ENCODE results near the gene GKN2.
"Not testable (repeated sequence)": the region's sequence is repeated elsewhere in the genome, so short reads cannot be mapped to it uniquely, and the experiment has no call there.

GKN2 gene

DNA sequence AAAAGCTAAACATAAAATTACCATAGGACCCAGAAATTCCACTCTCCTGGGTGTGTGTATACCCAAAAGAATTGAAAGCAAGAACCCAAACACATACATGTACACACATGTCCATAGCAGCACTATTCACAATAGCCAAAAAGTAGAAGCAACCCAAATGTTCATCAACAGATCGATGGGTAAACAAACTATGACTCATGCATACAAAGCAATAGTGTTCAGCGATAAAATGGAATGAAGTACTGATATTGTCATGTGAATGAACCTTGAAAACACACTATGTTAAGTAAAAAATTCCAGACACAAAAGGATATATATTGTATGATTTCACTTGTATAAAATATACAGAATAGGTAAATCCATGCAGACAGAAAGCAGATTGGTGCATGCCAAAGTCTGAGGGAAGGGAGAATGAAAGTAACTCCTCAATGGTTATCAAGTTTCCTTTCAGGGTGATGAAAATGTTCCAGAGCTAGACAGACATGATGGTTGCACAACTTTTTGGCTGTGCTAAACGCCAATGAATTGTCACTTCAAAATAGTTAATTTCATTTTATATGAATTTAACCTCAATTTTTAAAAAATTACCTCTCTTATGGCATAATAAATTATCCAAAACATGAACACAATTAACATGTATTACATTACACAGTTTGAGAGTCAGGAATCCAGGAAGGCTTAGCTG lies 35.5 kb downstream of the GKN2 start:
- DNase-seq = no peak

- no peak for DNase-seq
Observed at GRCh38 chr2:68916226-68916625, 36.5 kb downstream of the GKN2 start.

DNA sequence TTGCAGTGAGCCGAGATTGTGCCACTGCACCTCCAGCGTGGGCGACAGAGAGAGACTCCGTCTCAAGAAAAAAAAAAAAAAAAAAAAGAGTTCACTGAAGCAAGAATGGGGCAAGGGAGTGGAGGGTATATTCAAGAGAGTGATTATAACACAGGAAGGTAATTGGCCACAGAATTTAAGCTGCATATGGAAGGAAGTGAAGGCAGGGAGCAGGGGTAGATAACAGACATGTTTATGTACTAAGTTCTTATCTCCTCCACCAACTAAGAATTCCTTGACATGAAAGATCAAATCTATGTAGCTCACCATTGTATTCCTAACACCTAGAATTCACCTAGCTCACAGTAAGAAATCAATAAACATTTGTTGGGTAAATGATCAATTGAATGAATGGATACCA lies 37.3 kb downstream of the GKN2 start:
- peak; percentile 54 for DNase-seq

- DNase-seq = no peak
Observed at GRCh38 chr2:68913359-68913758, 39.3 kb downstream of the GKN2 start.

GRCh38 chr2:68912732-68913131 lies 40.0 kb downstream of the GKN2 start:
- DNase-seq = peak; percentile 74

GRCh38 chr2:68912111-68912510 lies 40.6 kb downstream of the GKN2 start:
- DNase-seq = no peak

DNA sequence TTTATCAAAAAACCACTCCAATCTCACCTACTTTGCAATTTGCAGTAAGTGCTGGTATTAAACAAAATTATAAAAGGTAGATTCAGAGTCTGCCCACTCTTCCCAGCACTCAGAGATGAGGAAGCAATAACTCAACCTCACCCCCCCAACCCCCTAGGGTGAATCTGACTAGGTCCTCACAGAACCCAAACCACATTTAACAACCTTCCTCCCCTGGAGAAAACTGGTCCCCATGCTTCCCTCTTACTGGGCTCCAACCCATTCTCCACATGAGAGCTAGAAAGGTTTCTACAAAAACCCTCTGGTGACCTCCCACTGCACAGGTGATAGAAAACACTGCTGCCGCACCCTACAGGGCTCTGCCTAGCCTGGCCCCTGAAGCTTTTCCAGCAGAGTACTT lies 41.0 kb downstream of the GKN2 start:
- DNase-seq = no peak

DNA sequence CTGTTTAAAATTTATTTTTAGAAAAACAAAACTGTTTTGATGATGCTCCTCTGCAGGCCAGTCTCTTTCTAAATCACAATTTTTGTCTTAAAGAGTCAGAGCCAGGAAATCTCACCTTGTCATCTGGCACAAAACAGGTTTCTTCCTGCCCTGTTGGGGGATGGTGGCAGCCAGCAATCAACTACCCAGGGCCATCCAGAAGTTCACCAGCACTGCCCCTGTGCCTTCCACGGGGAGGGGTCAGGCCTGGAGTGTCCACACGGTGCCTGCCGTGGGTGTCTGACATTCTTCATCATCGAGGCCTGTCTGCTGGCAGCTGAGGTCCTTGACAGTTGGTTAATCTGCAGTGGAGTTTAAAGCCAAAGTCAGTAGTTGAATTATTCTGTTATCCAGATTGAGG lies 41.4 kb downstream of the GKN2 start:
- no peak for DNase-seq

GRCh38 chr2:68909793-68910674 lies 42.7 kb downstream of the GKN2 start:
- DNase-seq = peak; percentile 94

- peak; percentile 96 for DNase-seq
Observed at GRCh38 chr2:68908392-68908970, 44.2 kb downstream of the GKN2 start.

- DNase-seq = no peak
Observed at GRCh38 chr2:68907920-68908253, 44.8 kb downstream of the GKN2 start.

DNA sequence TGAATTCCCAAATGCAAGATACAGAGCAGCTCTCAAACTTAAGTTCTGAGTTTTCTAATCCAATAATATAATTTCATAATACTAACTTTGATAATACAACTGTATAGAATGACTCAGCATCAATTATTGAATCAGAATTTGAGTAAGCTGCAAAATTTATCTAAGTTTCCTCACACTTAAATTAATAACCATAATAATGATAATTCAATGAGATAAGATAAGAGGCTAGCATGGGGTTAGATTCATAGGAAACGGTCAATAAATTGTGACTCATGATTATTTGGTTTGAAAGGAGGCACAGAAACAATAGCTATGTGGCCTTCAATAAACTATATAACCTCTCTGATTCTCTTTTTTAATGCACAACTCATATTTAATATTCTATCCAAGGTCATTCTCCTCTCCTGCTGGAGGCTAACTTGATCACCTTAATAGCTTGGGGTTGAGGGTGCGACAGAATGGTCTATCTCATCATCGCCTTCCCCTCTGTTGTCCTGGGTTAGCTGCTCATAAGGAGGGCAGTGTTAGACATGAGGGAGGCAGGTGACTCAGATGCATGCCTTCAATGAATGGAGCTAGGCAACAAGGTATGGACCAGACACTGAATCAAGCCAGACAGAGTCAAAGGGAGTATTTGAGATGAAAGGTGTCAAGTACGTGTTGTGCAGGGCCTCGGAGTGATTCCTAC lies 45.3 kb downstream of the GKN2 start:
- DNase-seq = no peak

DNA sequence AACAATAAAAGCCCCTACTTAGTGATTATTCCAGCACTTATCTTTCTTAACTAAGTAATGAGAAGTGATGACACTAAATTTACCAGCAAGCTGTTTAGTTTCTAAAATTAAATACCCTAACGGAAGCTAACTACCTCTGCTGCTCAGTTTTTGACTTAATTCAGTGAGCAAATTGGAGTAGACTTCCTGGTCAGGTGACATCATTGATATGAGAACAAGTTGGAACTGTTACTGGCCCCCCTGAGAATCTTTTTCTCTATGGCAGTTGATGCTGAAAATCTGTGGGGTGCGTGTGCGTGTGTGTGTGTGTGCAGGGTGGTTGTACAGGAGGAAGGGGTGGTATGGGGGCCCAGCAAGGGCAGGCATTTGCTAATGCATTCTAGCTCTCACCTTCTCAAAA lies 46.0 kb downstream of the GKN2 start:
- no peak for DNase-seq

GRCh38 chr2:68905116-68905515 lies 47.6 kb downstream of the GKN2 start:
- DNase-seq = no peak

DNA sequence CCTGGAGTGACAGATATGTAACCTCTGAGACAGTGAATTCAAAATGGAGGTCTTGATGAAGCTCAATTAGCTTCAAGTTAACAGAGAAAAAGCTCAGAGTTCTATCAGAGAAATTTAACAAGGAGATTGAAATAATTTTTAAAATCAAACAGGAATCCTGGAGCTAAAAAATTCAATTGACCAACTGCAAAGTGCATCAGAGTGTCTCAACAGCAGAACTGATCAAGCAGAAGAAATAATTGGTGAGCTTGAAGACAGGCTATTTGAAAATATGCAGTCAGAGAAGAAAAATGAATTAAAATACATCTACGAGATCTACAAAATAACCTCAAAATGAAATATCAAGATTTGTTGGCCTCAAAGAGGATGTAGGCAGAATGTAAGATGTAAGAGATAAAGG lies 51.1 kb downstream of the GKN2 start:
- DNase-seq = no peak

GRCh38 chr2:68901199-68901514 lies 51.5 kb downstream of the GKN2 start:
- peak; percentile 44 for DNase-seq

DNA sequence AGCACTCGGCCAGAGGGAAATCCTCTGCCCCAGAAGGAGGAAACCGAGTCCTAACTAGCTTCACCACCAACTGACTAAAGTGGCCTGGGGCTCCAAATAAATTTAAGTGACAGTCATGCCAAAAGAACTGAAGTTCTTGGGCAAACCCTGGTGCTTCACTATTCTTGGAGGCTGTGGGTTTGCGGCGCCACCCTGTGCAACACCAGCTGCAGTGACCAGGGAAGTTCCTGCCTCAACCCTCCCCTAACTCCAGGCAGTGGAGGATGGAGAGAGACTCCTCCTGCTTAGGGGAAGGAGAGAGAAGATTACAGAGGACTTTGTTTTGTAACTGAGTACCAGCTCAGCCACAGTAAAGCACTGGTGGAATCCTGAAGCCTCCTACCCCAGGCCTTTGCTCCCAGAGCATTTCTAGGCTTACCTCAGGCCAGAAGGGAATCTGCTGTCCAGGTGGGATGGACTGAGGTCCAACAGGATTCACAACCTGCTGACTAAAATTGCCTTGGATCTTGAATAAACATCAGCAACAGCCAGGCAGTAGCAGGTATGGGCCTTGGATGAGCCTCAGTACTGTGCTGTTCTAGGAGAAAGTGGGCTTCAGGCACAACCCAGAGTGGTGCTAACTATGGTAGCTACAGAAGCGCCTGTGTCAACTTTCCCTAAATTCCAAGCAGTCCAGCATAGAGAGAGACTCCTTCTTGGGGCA lies 52.0 kb downstream of the GKN2 start:
- no peak for DNase-seq

DNA sequence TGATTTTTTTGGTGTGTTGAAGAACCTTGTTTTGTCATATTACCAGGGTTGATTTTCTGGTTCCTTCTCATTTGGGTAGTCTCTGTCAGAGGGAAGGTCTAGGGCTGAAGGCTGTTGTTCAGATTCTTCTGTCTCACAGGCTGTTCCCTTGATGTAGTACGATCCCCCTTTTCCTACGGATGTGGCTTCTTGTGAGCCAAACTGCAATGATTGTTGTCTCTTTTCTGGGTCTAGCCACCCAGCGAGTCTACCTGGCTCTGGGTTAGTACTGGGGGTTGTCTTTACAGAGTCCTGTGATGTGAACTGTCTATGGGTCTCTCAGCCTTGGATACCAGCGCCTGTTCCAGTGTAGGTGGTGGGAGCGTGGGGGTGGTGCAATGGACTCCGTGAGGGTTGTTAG lies 56.7 kb downstream of the GKN2 start:
- not testable (repeated sequence) for DNase-seq
